Ishikawa (cell line): ENCODE results near the gene BRD7.

ENCODE experiments used
- CEBPB ChIP-seq: IDR thresholded peaks from 2 replicates; pipeline ENCODE4 v1.6.1; 2012
- CREB1 ChIP-seq: IDR thresholded peaks from 2 replicates; pipeline ENCODE4 v1.6.1; 2012; ENCODE audit warnings: low read depth
- EGR1 ChIP-seq: IDR thresholded peaks from 2 replicates; pipeline ENCODE4 v1.6.1; 2012
- EP300 ChIP-seq: IDR thresholded peaks from 2 replicates; pipeline ENCODE4 v1.6.1; 2012; ENCODE audit warnings: borderline replicate concordance
- FOXM1 ChIP-seq: IDR thresholded peaks from 2 replicates; pipeline ENCODE4 v1.6.1; 2012; ENCODE audit warnings: low read depth, borderline replicate concordance
- MAX ChIP-seq: IDR thresholded peaks from 2 replicates; pipeline ENCODE4 v1.6.1; 2012
- NFIC ChIP-seq: IDR thresholded peaks from 2 replicates; pipeline ENCODE4 v1.6.1; 2012
- RAD21 ChIP-seq: IDR thresholded peaks from 2 replicates; pipeline ENCODE4 v1.6.1; 2012; ENCODE audit warnings: low read depth
- REST ChIP-seq: IDR thresholded peaks from 2 replicates; pipeline ENCODE4 v1.6.1; 2012; ENCODE audit warnings: low read depth, mild to moderate bottlenecking
- TAF1 ChIP-seq: IDR thresholded peaks from 2 replicates; pipeline ENCODE4 v1.6.1; 2012; ENCODE audit warnings: low read depth, mild to moderate bottlenecking
- TCF12 ChIP-seq: IDR thresholded peaks from 2 replicates; pipeline ENCODE4 v1.6.1; 2012; ENCODE audit warnings: low read depth
- TEAD4 ChIP-seq: IDR thresholded peaks from 2 replicates; pipeline ENCODE4 v1.6.1; 2012
- USF1 ChIP-seq: IDR thresholded peaks from 2 replicates; pipeline ENCODE4 v1.6.1; 2012
- YY1 ChIP-seq: IDR thresholded peaks from 2 replicates; pipeline ENCODE4 v1.6.1; 2012; ENCODE audit warnings: low read depth
- ZBTB7A ChIP-seq: IDR thresholded peaks from 2 replicates; pipeline ENCODE4 v1.6.1; 2012; ENCODE audit warnings: low read depth

BRD7 gene

GRCh38 chr16:50308237-50308965 is 60.4 kb downstream of the BRD7 start:
- TF ChIP-seq TEAD4: no peak
- no peak for TF ChIP-seq REST
- no peak for TF ChIP-seq RAD21
- no peak for TF ChIP-seq TAF1
- TF ChIP-seq NFIC: no peak
- no peak for TF ChIP-seq TCF12
- no peak for TF ChIP-seq MAX
- no peak for TF ChIP-seq CEBPB
- TF ChIP-seq CREB1: no peak
- no peak for TF ChIP-seq EGR1
- no peak for TF ChIP-seq YY1
- no peak for TF ChIP-seq USF1
- no peak for TF ChIP-seq ZBTB7A
- no peak for TF ChIP-seq FOXM1

GRCh38 chr16:50306287-50306686 is 62.5 kb downstream of the BRD7 start:
- TF ChIP-seq ZBTB7A (no peak), USF1 (no peak), TCF12 (no peak)

GRCh38 chr16:50305441-50306061 is 63.2 kb downstream of the BRD7 start:
- TF ChIP-seq MAX (no peak), FOXM1 (no peak), EGR1 (no peak), YY1 (no peak), USF1 (no peak), CREB1 (no peak), TAF1 (no peak), REST (no peak), RAD21 (no peak), ZBTB7A (no peak), NFIC (no peak), TEAD4 (no peak), EP300 (no peak), TCF12 (no peak)

- TF ChIP-seq USF1: no peak
- TF ChIP-seq RAD21: no peak
- TF ChIP-seq CREB1: no peak
- no peak for TF ChIP-seq REST
- TF ChIP-seq MAX: no peak
- TF ChIP-seq EGR1: no peak
- no peak for TF ChIP-seq TEAD4
- no peak for TF ChIP-seq ZBTB7A
- no peak for TF ChIP-seq YY1
- TF ChIP-seq TAF1: no peak
- TF ChIP-seq FOXM1: no peak
- TF ChIP-seq CEBPB: no peak
- no peak for TF ChIP-seq TCF12
- TF ChIP-seq NFIC: no peak
Observed at GRCh38 chr16:50304467-50305440, 64.0 kb downstream of the BRD7 start.
